ENCODE data around the gene DENND2A.

GRCh38 chr7:140680886-140681285 lies 40.3 kb upstream of the DENND2A start:
- TF ChIP-seq REST (IDR thresholded peaks at IDR 0.05; ENCODE audit: low read depth) (no peak), TAF1 (IDR thresholded peaks at IDR 0.05; ENCODE audit: low read depth) (no peak), MAX (IDR thresholded peaks at IDR 0.05) (no peak), EP300 (IDR thresholded peaks at IDR 0.05; ENCODE audit: borderline replicate concordance) (no peak), FOXM1 (IDR thresholded peaks at IDR 0.05; ENCODE audit: borderline replicate concordance, low read depth) (no peak)
